HepG2 (cell line): ENCODE results near the gene ACSM3. TPM values are rescaled to one million over a fixed set of nuclear protein-coding genes. Genes with fewer than 3 reads are reported as not detected.

Experiments
- HNF4A ChIP-seq: sonication (generic); formaldehyde crosslinking; IDR thresholded peaks from 2 replicates; pipeline ENCODE4 v1.4.0; 2020; ENCODE audit warnings: missing genetic modification reagents
- HNF4G ChIP-seq, 2 experiments: sonication (generic) in 1 of 2; formaldehyde crosslinking in 1 of 2; IDR thresholded peaks; 2 replicates each; pipeline versions ENCODE4 v1.4.0 to v1.6.1; 2011 to 2020; ENCODE audit warnings: borderline replicate concordance in 2 of 2, low read depth in 2 of 2, mild to moderate bottlenecking in 2 of 2, low read length in 1 of 2, missing genetic modification reagents in 1 of 2, moderate library complexity in 1 of 2
- NFE2L1 ChIP-seq: sonication (generic); formaldehyde crosslinking; IDR thresholded peaks from 2 replicates; pipeline ENCODE4 v1.4.0; 2020; ENCODE audit warnings: missing genetic modification reagents, mild to moderate bottlenecking, borderline replicate concordance
- NR3C1 ChIP-seq: sonication (generic); formaldehyde crosslinking; IDR thresholded peaks from 2 replicates; pipeline ENCODE4 v1.4.0; 2020; ENCODE audit warnings: missing genetic modification reagents
- TEAD2 ChIP-seq: sonication (generic); formaldehyde crosslinking; IDR thresholded peaks from 2 replicates; pipeline ENCODE4 v1.9.0; 2021; ENCODE audit warnings: missing genetic modification reagents
- ZNF317 ChIP-seq: sonication (generic); formaldehyde crosslinking; IDR thresholded peaks from 2 replicates; pipeline ENCODE4 v1.5.0; 2020; ENCODE audit warnings: mild to moderate bottlenecking, missing genetic modification reagents
- ZNF350 ChIP-seq: sonication (generic); formaldehyde crosslinking; IDR thresholded peaks from 2 replicates; pipeline ENCODE4 v1.4.0; 2020; ENCODE audit warnings: mild to moderate bottlenecking, low read depth, missing genetic modification reagents, borderline replicate concordance
- ZNF557 ChIP-seq: sonication (generic); formaldehyde crosslinking; IDR thresholded peaks from 2 replicates; pipeline ENCODE4 v1.4.0; 2020; ENCODE audit warnings: missing genetic modification reagents
- ZNF563 ChIP-seq: sonication (generic); formaldehyde crosslinking; IDR thresholded peaks from 2 replicates; pipeline ENCODE4 v1.8.0; 2022; ENCODE audit warnings: mild to moderate bottlenecking, moderate library complexity, missing genetic modification reagents
- polyA plus RNA-seq, 8 experiments: library from polyadenylated mRNA; depleted of rRNA in 3 of 8; stranded (reverse) in 7 of 8; unstranded in 1 of 8; fragments of >200 nt; fragmentation: Illumina TruSeq in 4 of 8; extraction: Trizol in 4 of 8; gene quantifications; 2 replicates each; pipeline versions ENCODE4 v1.2.1 to v1.2.3, GENCODE V29; 2011 to 2016; ENCODE audit warnings: low read depth in 4 of 8, missing spikeins in 1 of 8, mixed read lengths in 1 of 8; ENCODE audit not compliant: insufficient read depth in 1 of 8
- total RNA-seq, 5 experiments: library from RNA; depleted of rRNA; stranded (reverse); fragments of >200 nt; fragmentation: Illumina TruSeq; extraction: Trizol; gene quantifications; 2 replicates each; pipeline ENCODE4 v1.2.3, GENCODE V29; 2016; ENCODE audit warnings: low read depth in 1 of 5
- TF ChIP-seq, protein P1 (sequence below): sonication (generic); formaldehyde crosslinking; IDR thresholded peaks from 2 replicates; pipeline ENCODE4 v1.4.0; 2020; ENCODE audit warnings: missing genetic modification reagents, borderline replicate concordance
- TF ChIP-seq, protein P2 (sequence below): sonication (generic); formaldehyde crosslinking; conservative IDR thresholded peaks from 2 replicates; pipeline ENCODE4 v1.8.0; 2022; ENCODE audit warnings: missing genetic modification reagents
- TF ChIP-seq, protein P3 (sequence below): sonication (generic); formaldehyde crosslinking; IDR thresholded peaks from 2 replicates; pipeline ENCODE4 v1.4.0; 2020; ENCODE audit warnings: missing genetic modification reagents
- TF ChIP-seq, protein P4 (sequence below): sonication (generic); formaldehyde crosslinking; IDR thresholded peaks from 2 replicates; pipeline ENCODE4 v1.4.0; 2020; ENCODE audit warnings: mild to moderate bottlenecking, missing genetic modification reagents

ACSM3 gene
- total and polyA plus RNA-seq, 2 of the 13 experiments (the other 11 are each of a cell fraction or from before 2014, with no cell fraction given) = 74.0 to 108 TPM

DNA sequence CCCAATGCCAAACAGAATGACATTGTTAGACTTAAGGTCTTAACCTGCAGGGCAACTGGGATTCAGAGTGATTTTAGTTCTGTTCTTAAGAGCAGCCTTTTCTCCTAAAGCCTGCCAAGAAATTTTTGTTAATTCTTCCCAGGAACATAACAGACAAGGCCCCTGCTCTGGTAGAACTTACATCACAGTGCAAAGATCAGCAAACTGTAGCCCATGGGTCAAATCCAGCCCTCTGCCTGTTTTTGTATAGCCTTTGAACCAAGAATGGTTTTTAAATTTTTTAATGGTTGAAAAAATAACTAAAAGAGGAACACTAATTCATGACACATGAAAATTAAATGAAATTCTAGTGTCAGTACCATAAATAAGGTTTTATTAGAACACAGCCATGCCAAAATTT lies 3.8 kb downstream of the ACSM3 start (continued):
- TF ChIP-seq, protein P1, sequence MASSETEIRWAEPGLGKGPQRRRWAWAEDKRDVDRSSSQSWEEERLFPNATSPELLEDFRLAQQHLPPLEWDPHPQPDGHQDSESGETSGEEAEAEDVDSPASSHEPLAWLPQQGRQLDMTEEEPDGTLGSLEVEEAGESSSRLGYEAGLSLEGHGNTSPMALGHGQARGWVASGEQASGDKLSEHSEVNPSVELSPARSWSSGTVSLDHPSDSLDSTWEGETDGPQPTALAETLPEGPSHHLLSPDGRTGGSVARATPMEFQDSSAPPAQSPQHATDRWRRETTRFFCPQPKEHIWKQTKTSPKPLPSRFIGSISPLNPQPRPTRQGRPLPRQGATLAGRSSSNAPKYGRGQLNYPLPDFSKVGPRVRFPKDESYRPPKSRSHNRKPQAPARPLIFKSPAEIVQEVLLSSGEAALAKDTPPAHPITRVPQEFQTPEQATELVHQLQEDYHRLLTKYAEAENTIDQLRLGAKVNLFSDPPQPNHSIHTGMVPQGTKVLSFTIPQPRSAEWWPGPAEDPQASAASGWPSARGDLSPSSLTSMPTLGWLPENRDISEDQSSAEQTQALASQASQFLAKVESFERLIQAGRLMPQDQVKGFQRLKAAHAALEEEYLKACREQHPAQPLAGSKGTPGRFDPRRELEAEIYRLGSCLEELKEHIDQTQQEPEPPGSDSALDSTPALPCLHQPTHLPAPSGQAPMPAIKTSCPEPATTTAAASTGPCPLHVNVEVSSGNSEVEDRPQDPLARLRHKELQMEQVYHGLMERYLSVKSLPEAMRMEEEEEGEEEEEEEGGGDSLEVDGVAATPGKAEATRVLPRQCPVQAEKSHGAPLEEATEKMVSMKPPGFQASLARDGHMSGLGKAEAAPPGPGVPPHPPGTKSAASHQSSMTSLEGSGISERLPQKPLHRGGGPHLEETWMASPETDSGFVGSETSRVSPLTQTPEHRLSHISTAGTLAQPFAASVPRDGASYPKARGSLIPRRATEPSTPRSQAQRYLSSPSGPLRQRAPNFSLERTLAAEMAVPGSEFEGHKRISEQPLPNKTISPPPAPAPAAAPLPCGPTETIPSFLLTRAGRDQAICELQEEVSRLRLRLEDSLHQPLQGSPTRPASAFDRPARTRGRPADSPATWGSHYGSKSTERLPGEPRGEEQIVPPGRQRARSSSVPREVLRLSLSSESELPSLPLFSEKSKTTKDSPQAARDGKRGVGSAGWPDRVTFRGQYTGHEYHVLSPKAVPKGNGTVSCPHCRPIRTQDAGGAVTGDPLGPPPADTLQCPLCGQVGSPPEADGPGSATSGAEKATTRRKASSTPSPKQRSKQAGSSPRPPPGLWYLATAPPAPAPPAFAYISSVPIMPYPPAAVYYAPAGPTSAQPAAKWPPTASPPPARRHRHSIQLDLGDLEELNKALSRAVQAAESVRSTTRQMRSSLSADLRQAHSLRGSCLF (CRISPR knock-in tag) = no peak
- TF ChIP-seq, protein P2, sequence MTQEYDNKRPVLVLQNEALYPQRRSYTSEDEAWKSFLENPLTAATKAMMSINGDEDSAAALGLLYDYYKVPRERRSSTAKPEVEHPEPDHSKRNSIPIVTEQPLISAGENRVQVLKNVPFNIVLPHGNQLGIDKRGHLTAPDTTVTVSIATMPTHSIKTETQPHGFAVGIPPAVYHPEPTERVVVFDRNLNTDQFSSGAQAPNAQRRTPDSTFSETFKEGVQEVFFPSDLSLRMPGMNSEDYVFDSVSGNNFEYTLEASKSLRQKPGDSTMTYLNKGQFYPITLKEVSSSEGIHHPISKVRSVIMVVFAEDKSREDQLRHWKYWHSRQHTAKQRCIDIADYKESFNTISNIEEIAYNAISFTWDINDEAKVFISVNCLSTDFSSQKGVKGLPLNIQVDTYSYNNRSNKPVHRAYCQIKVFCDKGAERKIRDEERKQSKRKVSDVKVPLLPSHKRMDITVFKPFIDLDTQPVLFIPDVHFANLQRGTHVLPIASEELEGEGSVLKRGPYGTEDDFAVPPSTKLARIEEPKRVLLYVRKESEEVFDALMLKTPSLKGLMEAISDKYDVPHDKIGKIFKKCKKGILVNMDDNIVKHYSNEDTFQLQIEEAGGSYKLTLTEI (CRISPR knock-in tag) = no peak
- TF ChIP-seq ZNF557 (CRISPR knock-in tag) = no peak
- TF ChIP-seq ZNF317 (CRISPR knock-in tag) = 0 out of 2 replicates have a peak, but pooled peaks have one; percentile 11
- peak; percentile 85 for TF ChIP-seq HNF4A (CRISPR knock-in tag)
- no peak for TF ChIP-seq TEAD2 (CRISPR knock-in tag)
- TF ChIP-seq, protein P3, sequence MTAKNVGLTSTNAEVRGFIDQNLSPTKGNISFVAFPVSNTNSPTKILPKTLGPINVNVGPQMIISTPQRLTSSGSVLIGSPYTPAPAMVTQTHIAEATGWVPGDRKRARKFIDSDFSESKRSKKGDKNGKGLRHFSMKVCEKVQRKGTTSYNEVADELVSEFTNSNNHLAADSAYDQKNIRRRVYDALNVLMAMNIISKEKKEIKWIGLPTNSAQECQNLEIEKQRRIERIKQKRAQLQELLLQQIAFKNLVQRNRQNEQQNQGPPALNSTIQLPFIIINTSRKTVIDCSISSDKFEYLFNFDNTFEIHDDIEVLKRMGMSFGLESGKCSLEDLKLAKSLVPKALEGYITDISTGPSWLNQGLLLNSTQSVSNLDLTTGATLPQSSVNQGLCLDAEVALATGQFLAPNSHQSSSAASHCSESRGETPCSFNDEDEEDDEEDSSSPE (CRISPR knock-in tag) = no peak
- peak; percentile 73 for TF ChIP-seq HNF4G (IDR thresholded peaks at IDR 0.05; ENCODE audit: borderline replicate concordance, low read depth, low read length)
- TF ChIP-seq HNF4G (CRISPR knock-in tag; IDR thresholded peaks at IDR 0.05; ENCODE audit: borderline replicate concordance, low read depth) = no peak
- TF ChIP-seq, protein P4, sequence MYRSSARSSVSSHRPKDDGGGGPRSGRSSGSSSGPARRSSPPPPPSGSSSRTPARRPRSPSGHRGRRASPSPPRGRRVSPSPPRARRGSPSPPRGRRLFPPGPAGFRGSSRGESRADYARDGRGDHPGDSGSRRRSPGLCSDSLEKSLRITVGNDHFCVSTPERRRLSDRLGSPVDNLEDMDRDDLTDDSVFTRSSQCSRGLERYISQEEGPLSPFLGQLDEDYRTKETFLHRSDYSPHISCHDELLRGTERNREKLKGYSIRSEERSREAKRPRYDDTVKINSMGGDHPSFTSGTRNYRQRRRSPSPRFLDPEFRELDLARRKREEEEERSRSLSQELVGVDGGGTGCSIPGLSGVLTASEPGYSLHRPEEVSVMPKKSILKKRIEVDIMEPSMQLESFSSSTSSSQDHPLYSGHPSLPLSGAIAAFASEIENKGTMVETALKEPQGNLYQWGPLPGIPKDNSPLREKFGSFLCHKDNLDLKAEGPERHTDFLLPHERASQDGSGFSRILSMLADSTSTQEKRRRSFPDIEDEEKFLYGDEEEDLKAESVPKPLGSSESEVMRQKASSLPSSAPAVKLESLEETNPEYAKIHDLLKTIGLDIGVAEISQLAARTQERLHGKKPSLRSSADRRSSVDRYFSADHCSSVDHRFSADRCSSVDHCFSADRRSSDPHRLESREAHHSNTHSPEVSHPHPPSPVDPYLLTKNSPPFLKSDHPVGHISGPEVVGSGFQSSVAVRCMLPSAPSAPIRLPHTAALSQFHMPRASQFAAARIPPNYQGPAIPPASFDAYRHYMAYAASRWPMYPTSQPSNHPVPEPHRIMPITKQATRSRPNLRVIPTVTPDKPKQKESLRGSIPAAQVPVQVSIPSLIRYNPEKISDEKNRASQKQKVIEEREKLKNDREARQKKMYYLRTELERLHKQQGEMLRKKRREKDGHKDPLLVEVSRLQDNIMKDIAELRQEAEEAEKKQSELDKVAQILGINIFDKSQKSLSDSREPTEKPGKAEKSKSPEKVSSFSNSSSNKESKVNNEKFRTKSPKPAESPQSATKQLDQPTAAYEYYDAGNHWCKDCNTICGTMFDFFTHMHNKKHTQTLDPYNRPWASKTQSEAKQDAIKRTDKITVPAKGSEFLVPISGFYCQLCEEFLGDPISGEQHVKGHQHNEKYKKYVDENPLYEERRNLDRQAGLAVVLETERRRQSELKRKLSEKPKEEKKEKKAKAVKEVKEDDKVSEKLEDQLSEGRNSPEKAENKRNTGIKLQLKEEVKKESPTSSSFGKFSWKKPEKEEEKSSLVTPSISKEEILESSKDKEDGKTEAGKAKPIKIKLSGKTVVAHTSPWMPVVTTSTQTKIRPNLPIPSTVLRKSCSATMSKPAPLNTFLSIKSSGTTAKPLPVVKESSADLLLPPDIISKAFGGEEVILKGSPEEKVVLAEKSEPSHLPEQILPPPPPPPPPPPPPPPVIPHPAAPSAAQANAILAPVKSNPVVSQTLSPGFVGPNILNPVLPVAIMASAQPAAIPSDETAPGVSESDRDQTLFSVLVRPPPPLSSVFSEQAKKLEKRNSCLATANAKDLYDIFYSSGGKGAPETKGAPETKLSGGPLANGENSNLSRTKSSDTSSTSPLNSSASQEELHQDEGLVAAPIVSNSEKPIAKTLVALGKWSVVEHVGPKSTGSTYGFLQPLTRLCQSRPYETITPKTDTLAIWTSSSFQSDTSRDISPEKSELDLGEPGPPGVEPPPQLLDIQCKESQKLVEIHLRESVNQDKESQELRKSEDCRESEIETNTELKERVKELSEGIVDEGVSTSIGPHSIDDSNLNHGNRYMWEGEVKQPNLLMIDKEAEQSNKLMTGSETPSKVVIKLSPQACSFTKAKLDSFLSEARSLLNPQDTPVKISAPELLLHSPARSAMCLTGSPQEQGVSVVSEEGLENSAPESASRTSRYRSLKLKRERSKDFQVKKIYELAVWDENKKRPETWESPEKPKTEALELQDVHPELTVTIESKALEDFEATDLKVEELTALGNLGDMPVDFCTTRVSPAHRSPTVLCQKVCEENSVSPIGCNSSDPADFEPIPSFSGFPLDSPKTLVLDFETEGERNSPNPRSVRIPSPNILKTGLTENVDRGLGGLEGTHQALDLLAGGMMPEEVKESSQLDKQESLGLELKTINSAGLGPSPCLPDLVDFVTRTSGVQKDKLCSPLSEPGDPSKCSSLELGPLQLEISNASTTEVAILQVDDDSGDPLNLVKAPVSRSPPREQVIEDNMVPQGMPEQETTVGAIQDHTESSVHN (CRISPR knock-in tag) = no peak
- TF ChIP-seq NR3C1 (CRISPR knock-in tag) = no peak
- TF ChIP-seq ZNF350 = no peak
- no peak for TF ChIP-seq NFE2L1 (CRISPR knock-in tag)
- TF ChIP-seq ZNF563 = no peak
